ENCODE results near the gene HOXA3. TPM values are rescaled to one million over a fixed set of nuclear protein-coding genes. Genes with fewer than 3 reads are reported as not detected.

Gene HOXA3
- total RNA-seq, 3 donors from 2014 or later (not counting 1 experiment from before 2014, with no cell fraction given), result 0.32 to 0.78 (median 0.35) TPM

GRCh38 chr7:27128776-27129728, 23.3 kb downstream of the HOXA3 start:
- Histone ChIP-seq H3K4me1 (ENCODE audit: control insufficient read depth, insufficient read depth, low read length) (no peaks in the 10 kb centered on the region), H3K27ac (ENCODE audit: low read length) (no peak overlapping the region), H3K27me3 (ENCODE audit: control insufficient read depth, insufficient read depth, low read length) (no peaks in the 10 kb centered on the region), H3K36me3 (ENCODE audit: control insufficient read depth, insufficient read depth, low read length) (no peaks in the 10 kb centered on the region), H3K4me3 (ENCODE audit: low read length) (no peak overlapping the region), H3K9me3 (ENCODE audit: control insufficient read depth, insufficient read depth, low read length) (no peaks in the 10 kb centered on the region)
- no peak for ATAC-seq
- peaks cover 23 to 32% of the 10 kb centered on the region in 2 donors for H3K27me3 Mint-ChIP-seq (ENCODE audit: low read depth in 2 of 2)
- no peak overlapping the region for H3K27ac Mint-ChIP-seq
- H3K4me3 Mint-ChIP-seq, result peak overlapping the region; percentile 37
- no peaks in the 10 kb centered on the region for H3K9me3 Mint-ChIP-seq
- H3K4me1 Mint-ChIP-seq, result no peaks in the 10 kb centered on the region
- no peak for TF ChIP-seq CTCF (IDR thresholded peaks at IDR 0.05)
- intact Hi-C loops (cut with micrococcal nuclease), result no loop called here
- no peak for DNase-seq
- H3K36me3 Mint-ChIP-seq, result no peaks in the 10 kb centered on the region
- 96% methylated on average over 28 of the region's 28 CpGs for WGBS (ENCODE audit: insufficient coverage)

- DNase-seq (no peak), ATAC-seq (no peak)
- Histone ChIP-seq H3K36me3 (ENCODE audit: control insufficient read depth, insufficient read depth, low read length) (no peaks in the 10 kb centered on the region), H3K4me1 (ENCODE audit: control insufficient read depth, insufficient read depth, low read length) (no peaks in the 10 kb centered on the region), H3K9me3 (ENCODE audit: control insufficient read depth, insufficient read depth, low read length) (no peaks in the 10 kb centered on the region), H3K4me3 (ENCODE audit: low read length) (no peak overlapping the region), H3K27me3 (ENCODE audit: control insufficient read depth, insufficient read depth, low read length) (no peaks in the 10 kb centered on the region), H3K27ac (ENCODE audit: low read length) (no peak overlapping the region)
- no peaks in the 10 kb centered on the region for H3K4me1 Mint-ChIP-seq
- no peaks in the 10 kb centered on the region for H3K36me3 Mint-ChIP-seq
- no peaks in the 10 kb centered on the region for H3K9me3 Mint-ChIP-seq
- TF ChIP-seq CTCF (IDR thresholded peaks at IDR 0.05), result no peak
- intact Hi-C loops (cut with micrococcal nuclease), result no loop called here
- no peak overlapping the region for H3K4me3 Mint-ChIP-seq
- 88% methylated on average over 2 of the region's 2 CpGs for WGBS (ENCODE audit: insufficient coverage)
- H3K27me3 Mint-ChIP-seq (ENCODE audit: low read depth in 2 of 2), result peaks cover 18 to 28% of the 10 kb centered on the region in 2 donors
- H3K27ac Mint-ChIP-seq, result no peak overlapping the region
These were observed 24.3 kb downstream of the HOXA3 start for GRCh38 chr7:27128034-27128433.

- Mint-ChIP-seq H3K27me3 (ENCODE audit: low read depth in 2 of 2) (peaks cover 15 to 28% of the 10 kb centered on the region in 2 donors), H3K27ac (no peak overlapping the region), H3K9me3 (no peaks in the 10 kb centered on the region), H3K4me1 (no peaks in the 10 kb centered on the region), H3K4me3 (no peak overlapping the region), H3K36me3 (no peaks in the 10 kb centered on the region)
- WGBS (ENCODE audit: insufficient coverage), result 96% methylated on average over 2 of the region's 3 CpGs
- ATAC-seq (no peak), DNase-seq (no peak)
- Histone ChIP-seq H3K27me3 (ENCODE audit: control insufficient read depth, insufficient read depth, low read length) (no peaks in the 10 kb centered on the region), H3K36me3 (ENCODE audit: control insufficient read depth, insufficient read depth, low read length) (no peaks in the 10 kb centered on the region), H3K4me3 (ENCODE audit: low read length) (no peak overlapping the region), H3K4me1 (ENCODE audit: control insufficient read depth, insufficient read depth, low read length) (no peaks in the 10 kb centered on the region), H3K27ac (ENCODE audit: low read length) (no peak overlapping the region), H3K9me3 (ENCODE audit: control insufficient read depth, insufficient read depth, low read length) (no peaks in the 10 kb centered on the region)
- intact Hi-C loops (cut with micrococcal nuclease), result no loop called here
- TF ChIP-seq CTCF (IDR thresholded peaks at IDR 0.05), result no peak
These were observed 25.6 kb downstream of the HOXA3 start for GRCh38 chr7:27126596-27127327.
